GM12878 (cell line): ENCODE data around the gene CTH. TPM values are rescaled to one million over a fixed set of nuclear protein-coding genes. Genes with fewer than 3 reads are reported as not detected.

ENCODE experiments used
- ATAC-seq: fragments of 200-7000 bp; cut with Tn5 transposase; 3 replicates; pipeline ENCODE4 v1.9.1; 2020; ENCODE audit warnings: mild to moderate bottlenecking, moderate library complexity
- BruUV-seq: library from RNA; stranded (reverse); fragments of 400-500 nt; replicated peaks from 2 replicates; lab custom pipeline; 2021; lab: Mats Ljungman, UMichigan
- CTCF ChIA-PET: fragments of 300-600 bp; sonication (Branson Sonifier 250); formaldehyde crosslinking; extraction: SDS; loops from one replicate; lab custom pipeline; 2021; ENCODE audit warnings: inconsistent platforms; lab: Yijun Ruan, JAX
- POLR2A ChIA-PET: fragments of 350-600 bp; formaldehyde crosslinking; extraction: SDS; loops from one replicate; lab custom pipeline; 2021; ENCODE audit warnings: inconsistent platforms; lab: Charles Lee
- RAD21 ChIA-PET: fragments of 300-600 bp; sonication (Branson Sonifier 250); formaldehyde crosslinking; loops from one replicate; lab custom pipeline; 2023; ENCODE audit warnings: antibody characterized with exemption; ENCODE audit not compliant: unreplicated experiment; lab: Charles Lee
- SMC1A ChIA-PET: fragments of 300-600 bp; sonication (Branson Sonifier 250); formaldehyde crosslinking; loops from one replicate; lab custom pipeline; 2023; ENCODE audit not compliant: unreplicated experiment, uncharacterized antibody; lab: Charles Lee
- DNase-seq: peaks from one replicate; pipeline ENCODE4 v3.0.0-alpha.2; 2011; ENCODE audit warnings: low read depth, low spot score
- FAIRE-seq: peaks from 3 replicates; lab custom pipeline; 2011; peaks lifted over from hg19 to GRCh38; lab: Jason Lieb, UNC
- H2AFZ ChIP-seq: 2 replicates; pipeline ENCODE4 v1.6.0; 2011; ENCODE audit warnings: low read depth, low read length, control low read depth; ENCODE audit not compliant: control insufficient read depth
- H3K27ac ChIP-seq: 2 replicates; pipeline ENCODE4 v1.5.1; 2011; ENCODE audit warnings: control low read depth; ENCODE audit not compliant: control insufficient read depth, insufficient read depth
- H3K27me3 ChIP-seq, 2 experiments: replicated peaks in 1 of 2; 2 replicates each; pipeline versions ENCODE4 v1.6.0 to v1.6.1; 2011; ENCODE audit warnings: low read length in 1 of 2; ENCODE audit not compliant: control insufficient read depth in 2 of 2, insufficient read depth in 2 of 2
- H3K36me3 ChIP-seq, 2 experiments: 2 replicates each; pipeline ENCODE4 v1.5.1; 2011; ENCODE audit warnings: low read length in 1 of 2; ENCODE audit not compliant: control insufficient read depth in 2 of 2, insufficient read depth in 2 of 2
- H3K4me1 ChIP-seq: 2 replicates; pipeline ENCODE4 v1.6.1; 2011; ENCODE audit warnings: mild to moderate bottlenecking, low read length, moderate library complexity, mixed read lengths; ENCODE audit not compliant: control insufficient read depth, insufficient read depth
- H3K4me2 ChIP-seq: 2 replicates; pipeline ENCODE4 v1.6.0; 2011; ENCODE audit warnings: control low read depth; ENCODE audit not compliant: control insufficient read depth, insufficient read depth
- H3K4me3 ChIP-seq: fragments of 200-600 bp; sonication (generic); 2 replicates; pipeline ENCODE4 v1.5.1; 2016
- H3K79me2 ChIP-seq: 2 replicates; pipeline ENCODE4 v1.6.0; 2011; ENCODE audit warnings: low read length; ENCODE audit not compliant: control insufficient read depth, insufficient read depth
- H3K9ac ChIP-seq: 2 replicates; pipeline ENCODE4 v1.8.0; 2011; ENCODE audit warnings: low read length, control low read depth, mixed read lengths; ENCODE audit not compliant: control insufficient read depth, insufficient read depth
- H3K9me3 ChIP-seq: replicated peaks from 3 replicates; pipeline ENCODE4 v1.5.1; 2011; ENCODE audit warnings: mild to moderate bottlenecking, low read length; ENCODE audit not compliant: control insufficient read depth, insufficient read depth
- H4K20me1 ChIP-seq: 2 replicates; pipeline ENCODE4 v1.6.0; 2011; ENCODE audit not compliant: control insufficient read depth, insufficient read depth
- CREM ChIP-seq: IDR thresholded peaks from 2 replicates; pipeline ENCODE4 v1.6.1; 2014; ENCODE audit warnings: antibody characterized with exemption, low read depth
- HDAC2 ChIP-seq: fragments of 200-600 bp; sonication (generic); IDR thresholded peaks from 2 replicates; pipeline ENCODE4 v1.6.1; 2017
- NR2F1 ChIP-seq: fragments of 450-650 bp; conservative IDR thresholded peaks from 2 replicates; pipeline ENCODE4 v1.6.1; 2017; ENCODE audit warnings: mild to moderate bottlenecking
- NRF1 ChIP-seq: conservative IDR thresholded peaks from 2 replicates; pipeline ENCODE4 v1.6.1; 2011; ENCODE audit warnings: mild to moderate bottlenecking, low read depth, low read length, improper control_type of control experiment
- PAX8 ChIP-seq: fragments of 450-650 bp; IDR thresholded peaks from 2 replicates; pipeline ENCODE4 v1.6.1; 2017; ENCODE audit warnings: mild to moderate bottlenecking, moderate library complexity
- POLR2A ChIP-seq: IDR thresholded peaks from 2 replicates; pipeline ENCODE4 v1.6.1; 2011; ENCODE audit warnings: low read depth, mild to moderate bottlenecking, low read length
- RAD51 ChIP-seq: fragments of 450-650 bp; IDR thresholded peaks from 2 replicates; pipeline ENCODE4 v1.6.1; 2016; ENCODE audit warnings: moderate library complexity, mild to moderate bottlenecking, inconsistent platforms
- RBBP5 ChIP-seq: fragments of 200-600 bp; sonication (generic); conservative IDR thresholded peaks from 2 replicates; pipeline ENCODE4 v1.6.1; 2016
- TCF12 ChIP-seq: IDR thresholded peaks from 2 replicates; pipeline ENCODE4 v1.6.1; 2011; ENCODE audit warnings: low read depth, mild to moderate bottlenecking, low read length
- ZNF384 ChIP-seq: IDR thresholded peaks from 2 replicates; pipeline ENCODE4 v1.6.1; 2012; ENCODE audit warnings: low read depth, mild to moderate bottlenecking, low read length, improper control_type of control experiment, borderline replicate concordance
- ZZZ3 ChIP-seq: IDR thresholded peaks from 2 replicates; pipeline ENCODE4 v1.6.1; 2011; ENCODE audit warnings: low read depth; ENCODE audit not compliant: control insufficient read depth, insufficient read length
- WGBS: methylation state at CpG from one replicate; pipeline ENCODE4 v1.1.6; 2016; ENCODE audit warnings: low lambda C conversion rate; ENCODE audit not compliant: insufficient replicate concordance, insufficient coverage; ENCODE audit errors: missing lambda C conversion rate; 5-methylcytosine and 5-hydroxymethylcytosine counted together
- in situ Hi-C: fragments of 300-500 bp; cut with MboI; formaldehyde crosslinking; loops from 9 replicates; pipeline ENCODE4 v1.14.3; 2018; ENCODE audit warnings: mixed read lengths
- intact Hi-C: fragments of 100-400 bp; cut with micrococcal nuclease; formaldehyde crosslinking; loops from one replicate; pipeline ENCODE4 v1.14.2; 2022; ENCODE audit not compliant: unreplicated experiment
- polyA plus RNA-seq, 11 experiments: library from polyadenylated mRNA; depleted of rRNA in 4 of 11; unstranded in 6 of 11; stranded (reverse) in 5 of 11; fragments of >200 nt; fragmentation: Nextera tagmentation in 4 of 11; fragmentation: Illumina TruSeq in 1 of 11; extraction: Ambion mirVana in 4 of 11; extraction: Trizol in 1 of 11; gene quantifications; 1 replicate in 1 of 11; 2 replicates in 10 of 11; pipeline versions ENCODE4 v1.2.1 to v1.2.3, GENCODE V29; 2011 to 2016; ENCODE audit warnings: inconsistent platforms in 2 of 11, missing spikeins in 2 of 11, low read depth in 1 of 11
- total RNA-seq, 4 experiments: library from RNA; depleted of rRNA in 3 of 4; stranded (reverse); fragments of >200 nt in 3 of 4; fragmentation: Illumina TruSeq in 1 of 4; extraction: Trizol in 1 of 4; gene quantifications; 2 replicates each; pipeline versions ENCODE4 v1.2.1 to v1.2.3, GENCODE V29; 2013 to 2021
- TF ChIP-seq, protein P1 (sequence below): fragments of 450-650 bp; IDR thresholded peaks from 2 replicates; pipeline ENCODE4 v1.6.1; 2017; ENCODE audit warnings: mild to moderate bottlenecking
- TF ChIP-seq, protein P2 (sequence below): IDR thresholded peaks from 2 replicates; pipeline ENCODE4 v1.6.1; 2012; ENCODE audit warnings: low read depth, low read length, improper control_type of control experiment
- TF ChIP-seq, protein P3 (sequence below): IDR thresholded peaks from 2 replicates; pipeline ENCODE4 v1.6.1; 2011; ENCODE audit warnings: borderline replicate concordance, low read depth, mild to moderate bottlenecking, moderate library complexity, mixed read lengths, low read length; ENCODE audit not compliant: insufficient read depth; ENCODE audit errors: extremely low read length

Gene CTH
- total and polyA plus RNA-seq, 10 of the 15 experiments (the other 5 are each of a cell fraction or from before 2014, with no cell fraction given) = 6.3 to 17.5 (median 10.4) TPM

DNA sequence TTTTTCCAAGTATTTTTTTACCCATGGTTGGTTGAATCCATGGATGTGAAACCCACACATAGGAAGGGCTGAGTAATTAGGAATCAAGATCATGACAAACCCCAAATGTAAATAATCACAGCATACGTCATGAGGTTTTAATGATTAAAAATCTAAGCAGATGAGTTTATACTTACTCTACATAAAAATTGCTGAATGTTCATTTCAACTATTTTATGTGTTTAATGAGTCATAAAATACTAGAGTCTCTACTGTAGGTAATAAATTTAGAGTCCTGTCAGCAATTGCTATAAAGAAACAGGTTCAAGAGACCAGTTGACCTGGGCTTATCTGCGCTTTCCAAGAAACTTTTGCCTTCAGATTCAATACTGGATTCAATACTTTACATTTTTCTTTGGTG is 18.2 kb downstream of the CTH start (continued):
- TF ChIP-seq NR2F1 (no peak), NRF1 (no peak)

DNA sequence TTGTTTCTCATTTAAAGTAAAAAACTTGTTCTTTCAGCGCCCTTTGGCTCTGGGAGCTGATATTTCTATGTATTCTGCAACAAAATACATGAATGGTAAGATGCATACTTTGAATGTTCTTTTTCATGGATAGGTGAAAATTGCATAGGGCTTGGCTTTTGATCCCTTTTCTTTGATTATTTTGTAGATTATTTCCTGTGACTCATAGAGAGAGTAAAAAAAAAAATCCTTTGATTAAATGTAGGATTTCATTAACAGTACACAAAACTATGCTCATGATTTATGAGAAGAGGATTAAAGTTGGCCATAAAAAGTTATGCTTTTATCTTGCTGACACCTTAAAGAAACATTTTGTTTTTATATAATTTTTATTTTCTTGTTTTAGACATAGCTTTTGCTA is 18.7 kb downstream of the CTH start:
- Histone ChIP-seq H3K36me3 (peaks cover 2 to 9% of the 10 kb centered on the region in 2 experiments), H2AFZ (no peak overlapping the region), H4K20me1 (no peaks in the 10 kb centered on the region), H3K79me2 (no peaks in the 10 kb centered on the region), H3K4me2 (no peak overlapping the region), H3K9ac (no peak overlapping the region), H3K9me3 (no peaks in the 10 kb centered on the region), H3K4me3 (no peak overlapping the region), H3K27me3 (no peaks in the 10 kb centered on the region), H3K4me1 (no peaks in the 10 kb centered on the region), H3K27ac (no peak overlapping the region)
- RAD21 ChIA-PET = interaction anchor here (0.7 kb wide), 1 partner anchor 118 kb away, joined by 3 read pairs; no protein-coding TSS in a partner anchor
- no TSS peak for BruUV-seq
- ATAC-seq (no peak), FAIRE-seq (no peak), DNase-seq (no peak)
- in situ Hi-C loops = no loop called here
- WGBS = 48% methylated on average over 1 of the region's 1 CpG
- SMC1A ChIA-PET = interaction anchor here (0.7 kb wide), 1 partner anchor 411 kb away, joined by 4 read pairs; no protein-coding TSS in a partner anchor
- CTCF ChIA-PET = interaction anchor here (1.0 kb wide), 1 partner anchor 28 kb away, joined by 3 read pairs; no protein-coding TSS in a partner anchor
- intact Hi-C loops = no loop called here
- POLR2A ChIA-PET = interaction anchor here (0.6 kb wide), 1 partner anchor 16 kb away, joined by 4 read pairs; no protein-coding TSS in a partner anchor
- TF ChIP-seq ZZZ3 = no peak

DNA sequence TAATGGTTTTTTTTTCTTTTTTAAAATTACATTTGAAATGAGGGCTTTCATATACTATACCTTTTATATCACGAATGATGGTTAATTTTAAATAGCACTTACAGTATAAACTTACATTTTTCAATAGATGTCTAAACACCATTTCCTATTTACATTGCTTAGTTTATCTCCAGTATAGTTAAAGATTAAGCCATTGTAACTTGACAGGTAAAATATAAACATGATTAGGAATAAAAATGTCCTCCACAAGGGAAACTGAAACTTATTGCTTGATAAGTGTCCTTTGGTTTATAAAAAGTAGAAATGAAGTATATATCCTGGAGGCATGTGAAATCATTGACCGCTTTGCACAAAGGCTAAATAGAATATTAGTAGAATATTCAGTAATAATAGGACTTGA is 20.2 kb downstream of the CTH start:
- DNase-seq (no peak), FAIRE-seq (no peak), ATAC-seq (no peak)
- H3K27ac ChIP-seq = no peak overlapping the region
- RAD21 ChIA-PET = no interaction called here
- H2AFZ ChIP-seq = no peak overlapping the region
- H3K36me3 ChIP-seq = peaks cover 2 to 6% of the 10 kb centered on the region in 2 experiments; a peak in 3 of 4 replicates
- no peak overlapping the region for H3K4me3 ChIP-seq
- H3K9me3 ChIP-seq = no peaks in the 10 kb centered on the region
- H3K4me1 ChIP-seq = no peaks in the 10 kb centered on the region
- in situ Hi-C loops (no loop called here), intact Hi-C loops (no loop called here)
- no peaks in the 10 kb centered on the region for H3K79me2 ChIP-seq
- 98% methylated on average over 2 of the region's 2 CpGs for WGBS
- SMC1A ChIA-PET = interaction anchor here (0.6 kb wide), 1 partner anchor 21 kb away, joined by 3 read pairs; no protein-coding TSS in a partner anchor
- no TSS peak for BruUV-seq
- no peaks in the 10 kb centered on the region for H3K27me3 ChIP-seq
- no peak overlapping the region for H3K9ac ChIP-seq
- H3K4me2 ChIP-seq = no peak overlapping the region
- CTCF ChIA-PET = no interaction called here
- no peaks in the 10 kb centered on the region for H4K20me1 ChIP-seq
- POLR2A ChIA-PET = no interaction called here
- TF ChIP-seq RBBP5 (no peak), POLR2A (no peak), ZNF384 (no peak), CREM (no peak), RAD51 (no peak), HDAC2 (no peak), TCF12 (no peak), PAX8 (no peak)
- TF ChIP-seq, protein P1, sequence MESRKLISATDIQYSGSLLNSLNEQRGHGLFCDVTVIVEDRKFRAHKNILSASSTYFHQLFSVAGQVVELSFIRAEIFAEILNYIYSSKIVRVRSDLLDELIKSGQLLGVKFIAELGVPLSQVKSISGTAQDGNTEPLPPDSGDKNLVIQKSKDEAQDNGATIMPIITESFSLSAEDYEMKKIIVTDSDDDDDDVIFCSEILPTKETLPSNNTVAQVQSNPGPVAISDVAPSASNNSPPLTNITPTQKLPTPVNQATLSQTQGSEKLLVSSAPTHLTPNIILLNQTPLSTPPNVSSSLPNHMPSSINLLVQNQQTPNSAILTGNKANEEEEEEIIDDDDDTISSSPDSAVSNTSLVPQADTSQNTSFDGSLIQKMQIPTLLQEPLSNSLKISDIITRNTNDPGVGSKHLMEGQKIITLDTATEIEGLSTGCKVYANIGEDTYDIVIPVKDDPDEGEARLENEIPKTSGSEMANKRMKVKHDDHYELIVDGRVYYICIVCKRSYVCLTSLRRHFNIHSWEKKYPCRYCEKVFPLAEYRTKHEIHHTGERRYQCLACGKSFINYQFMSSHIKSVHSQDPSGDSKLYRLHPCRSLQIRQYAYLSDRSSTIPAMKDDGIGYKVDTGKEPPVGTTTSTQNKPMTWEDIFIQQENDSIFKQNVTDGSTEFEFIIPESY = no peak
- TF ChIP-seq, protein P2, sequence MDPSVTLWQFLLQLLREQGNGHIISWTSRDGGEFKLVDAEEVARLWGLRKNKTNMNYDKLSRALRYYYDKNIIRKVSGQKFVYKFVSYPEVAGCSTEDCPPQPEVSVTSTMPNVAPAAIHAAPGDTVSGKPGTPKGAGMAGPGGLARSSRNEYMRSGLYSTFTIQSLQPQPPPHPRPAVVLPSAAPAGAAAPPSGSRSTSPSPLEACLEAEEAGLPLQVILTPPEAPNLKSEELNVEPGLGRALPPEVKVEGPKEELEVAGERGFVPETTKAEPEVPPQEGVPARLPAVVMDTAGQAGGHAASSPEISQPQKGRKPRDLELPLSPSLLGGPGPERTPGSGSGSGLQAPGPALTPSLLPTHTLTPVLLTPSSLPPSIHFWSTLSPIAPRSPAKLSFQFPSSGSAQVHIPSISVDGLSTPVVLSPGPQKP = no peak
- TF ChIP-seq, protein P3, sequence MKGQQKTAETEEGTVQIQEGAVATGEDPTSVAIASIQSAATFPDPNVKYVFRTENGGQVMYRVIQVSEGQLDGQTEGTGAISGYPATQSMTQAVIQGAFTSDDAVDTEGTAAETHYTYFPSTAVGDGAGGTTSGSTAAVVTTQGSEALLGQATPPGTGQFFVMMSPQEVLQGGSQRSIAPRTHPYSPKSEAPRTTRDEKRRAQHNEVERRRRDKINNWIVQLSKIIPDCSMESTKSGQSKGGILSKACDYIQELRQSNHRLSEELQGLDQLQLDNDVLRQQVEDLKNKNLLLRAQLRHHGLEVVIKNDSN = no peak
